HEK293 (cell line): ENCODE results near the gene TEX14.

Experiments
- CTCF ChIA-PET: fragments of 350-600 bp; formaldehyde crosslinking; extraction: SDS; loops from one replicate; lab custom pipeline; 2021; ENCODE audit warnings: antibody characterized with exemption; lab: Yijun Ruan, JAX
- POLR2A ChIA-PET: fragments of 300-600 bp; formaldehyde crosslinking; extraction: SDS; loops from one replicate; lab custom pipeline; 2020; ENCODE audit warnings: antibody characterized with exemption, inconsistent platforms; lab: Yijun Ruan, JAX
- H3K27ac ChIP-seq: fragments of 200-500 bp; sonication (Bioruptor generic); 2 replicates; pipeline ENCODE4 v1.5.1; 2014; ENCODE audit warnings: low read depth, low read length, control low read depth, inconsistent platforms; ENCODE audit errors: extremely low read depth
- H3K36me3 ChIP-seq, 2 experiments: fragments of 200-500 bp in 1 of 2; sonication (Bioruptor generic) in 1 of 2; 1 replicate in 1 of 2; 2 replicates in 1 of 2; pipeline ENCODE4 v1.5.1; 2014 to 2017; ENCODE audit warnings: inconsistent platforms in 2 of 2, low read length in 2 of 2; ENCODE audit not compliant: control insufficient read depth in 2 of 2, insufficient read depth in 1 of 2
- H3K4me1 ChIP-seq: fragments of 200-500 bp; sonication (Bioruptor generic); 2 replicates; pipeline ENCODE4 v1.5.1; 2014; ENCODE audit warnings: mild to moderate bottlenecking, low read length, inconsistent platforms; ENCODE audit not compliant: control insufficient read depth, insufficient read depth
- H3K4me3 ChIP-seq: 2 replicates; pipeline ENCODE4 v1.5.1; 2011; ENCODE audit warnings: low read depth, mild to moderate bottlenecking, control low read depth, low read length, moderate library complexity
- H3K9me3 ChIP-seq: fragments of 200-500 bp; sonication (Bioruptor generic); 2 replicates; pipeline ENCODE4 v1.5.1; 2014; ENCODE audit warnings: low read depth, low read length, inconsistent platforms; ENCODE audit not compliant: control insufficient read depth, insufficient read depth
- KLF16 ChIP-seq: fragments of 450-650 bp; formaldehyde crosslinking; IDR thresholded peaks from 2 replicates; pipeline ENCODE4 v1.5.1; 2017; ENCODE audit warnings: missing biosample characterization, missing genetic modification characterization
- MEIS1 ChIP-seq: sonication (generic); formaldehyde crosslinking; IDR thresholded peaks from 2 replicates; pipeline ENCODE4 v1.8.1; 2022; ENCODE audit warnings: missing genetic modification reagents, mild to moderate bottlenecking, borderline replicate concordance
- ZFHX2 ChIP-seq: fragments of 450-650 bp; formaldehyde crosslinking; conservative IDR thresholded peaks from 2 replicates; pipeline ENCODE4 v1.5.1; 2016; ENCODE audit warnings: missing biosample characterization, missing genetic modification characterization
- ZNF138 ChIP-seq: fragments of 450-650 bp; formaldehyde crosslinking; IDR thresholded peaks from 2 replicates; pipeline ENCODE4 v1.5.1; 2016; ENCODE audit warnings: missing biosample characterization, missing genetic modification characterization, borderline replicate concordance
- ZNF157 ChIP-seq: fragments of 450-650 bp; formaldehyde crosslinking; IDR thresholded peaks from 2 replicates; pipeline ENCODE4 v1.5.1; 2016; ENCODE audit warnings: missing biosample characterization, missing genetic modification characterization
- ZNF214 ChIP-seq: fragments of 450-650 bp; formaldehyde crosslinking; IDR thresholded peaks from 2 replicates; pipeline ENCODE4 v1.5.1; 2017; ENCODE audit warnings: missing biosample characterization, mild to moderate bottlenecking, missing genetic modification characterization, borderline replicate concordance
- ZNF518A ChIP-seq: fragments of 450-650 bp; formaldehyde crosslinking; conservative IDR thresholded peaks from 2 replicates; pipeline ENCODE4 v1.5.1; 2016; ENCODE audit warnings: low read depth, missing biosample characterization, missing genetic modification characterization
- ZNF571 ChIP-seq: fragments of 450-650 bp; formaldehyde crosslinking; IDR thresholded peaks from 2 replicates; pipeline ENCODE4 v1.5.0; 2017; ENCODE audit warnings: missing biosample characterization, missing genetic modification characterization
- ZNF621 ChIP-seq: fragments of 450-650 bp; formaldehyde crosslinking; IDR thresholded peaks from 2 replicates; pipeline ENCODE4 v1.5.1; 2017; ENCODE audit warnings: missing biosample characterization, missing genetic modification characterization
- ZNF677 ChIP-seq: fragments of 450-650 bp; IDR thresholded peaks from 2 replicates; pipeline ENCODE4 v1.5.0; 2018; ENCODE audit warnings: missing biosample characterization, mild to moderate bottlenecking, missing genetic modification characterization, moderate library complexity
- ZSCAN4 ChIP-seq: fragments of 450-650 bp; formaldehyde crosslinking; IDR thresholded peaks from 2 replicates; pipeline ENCODE4 v1.5.1; 2017; ENCODE audit warnings: missing biosample characterization, missing genetic modification characterization
- TF ChIP-seq, protein P1 (sequence below): fragments of 450-650 bp; formaldehyde crosslinking; IDR thresholded peaks from 2 replicates; pipeline ENCODE4 v1.5.1; 2016; ENCODE audit warnings: missing biosample characterization, missing genetic modification characterization
- TF ChIP-seq, protein P2 (sequence below): fragments of 450-650 bp; formaldehyde crosslinking; IDR thresholded peaks from 2 replicates; pipeline ENCODE4 v1.5.1; 2016; ENCODE audit warnings: missing biosample characterization, missing genetic modification characterization
- TF ChIP-seq, protein P3 (sequence below): fragments of 450-650 bp; formaldehyde crosslinking; IDR thresholded peaks from 2 replicates; pipeline ENCODE4 v1.5.1; 2016; ENCODE audit warnings: missing biosample characterization, missing genetic modification characterization

The TEX14 gene

DNA sequence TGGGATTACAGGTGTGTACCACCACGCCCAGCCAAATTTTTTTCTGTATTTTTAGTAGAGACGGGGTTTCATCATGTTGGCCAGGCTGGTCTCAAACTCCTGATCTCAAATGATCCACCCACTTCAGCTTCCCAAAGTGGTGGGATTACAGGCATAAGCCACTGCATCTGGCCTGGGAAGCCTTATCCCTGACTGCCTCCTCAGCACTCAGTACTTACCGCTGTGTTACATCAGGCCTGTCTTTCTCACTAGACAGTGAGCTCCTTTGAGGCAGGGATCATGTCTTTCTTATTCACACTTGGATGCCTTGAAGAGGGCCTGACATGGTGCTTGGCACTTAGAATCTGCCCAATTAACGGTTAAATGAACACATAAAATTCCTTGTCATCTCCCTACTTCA lies 121.1 kb downstream of the TEX14 start:
- ChIA-PET CTCF (interaction anchor here (0.6 to 1.2 kb wide), 5 partner anchors 8 to 575 kb away, joined by 3 to 6 read pairs (median 4); no protein-coding TSS in a partner anchor), POLR2A (no interaction called here)
- H3K36me3 ChIP-seq, result peaks cover 0 to 2% of the 10 kb centered on the region in 2 experiments; a peak in 1 of 3 replicates
- H3K9me3 ChIP-seq, result no peaks in the 10 kb centered on the region
- no peak overlapping the region for H3K4me3 ChIP-seq
- TF ChIP-seq ZNF677, result no peak
- 0 out of 2 replicates have a peak, but pooled peaks have one; percentile 13 for TF ChIP-seq ZFHX2
- TF ChIP-seq ZNF157 (tag by site-specific recombination), result no peak
- no peak for TF ChIP-seq ZSCAN4
- H3K4me1 ChIP-seq, result peaks cover 3% of the 10 kb centered on the region; the same call in 1 of the 2 replicates
- no peak overlapping the region for H3K27ac ChIP-seq

GRCh38 chr17:58569196-58569595 lies 122.6 kb downstream of the TEX14 start:
- no peak overlapping the region for H3K27ac ChIP-seq
- POLR2A ChIA-PET, result no interaction called here
- peaks cover 0 to 2% of the 10 kb centered on the region in 2 experiments; a peak in 1 of 3 replicates for H3K36me3 ChIP-seq
- CTCF ChIA-PET, result interaction anchor here (1.0 to 5.2 kb wide), 2 partner anchors 8 to 10 kb away, joined by 4 to 38 read pairs; no protein-coding TSS in a partner anchor
- TF ChIP-seq ZNF571 (tag by site-specific recombination) (no peak), ZNF518A (tag by site-specific recombination) (no peak), ZNF621 (tag by site-specific recombination) (no peak), MEIS1 (CRISPR knock-in tag) (no peak), ZNF138 (no peak), KLF16 (no peak)
- TF ChIP-seq, protein P1, sequence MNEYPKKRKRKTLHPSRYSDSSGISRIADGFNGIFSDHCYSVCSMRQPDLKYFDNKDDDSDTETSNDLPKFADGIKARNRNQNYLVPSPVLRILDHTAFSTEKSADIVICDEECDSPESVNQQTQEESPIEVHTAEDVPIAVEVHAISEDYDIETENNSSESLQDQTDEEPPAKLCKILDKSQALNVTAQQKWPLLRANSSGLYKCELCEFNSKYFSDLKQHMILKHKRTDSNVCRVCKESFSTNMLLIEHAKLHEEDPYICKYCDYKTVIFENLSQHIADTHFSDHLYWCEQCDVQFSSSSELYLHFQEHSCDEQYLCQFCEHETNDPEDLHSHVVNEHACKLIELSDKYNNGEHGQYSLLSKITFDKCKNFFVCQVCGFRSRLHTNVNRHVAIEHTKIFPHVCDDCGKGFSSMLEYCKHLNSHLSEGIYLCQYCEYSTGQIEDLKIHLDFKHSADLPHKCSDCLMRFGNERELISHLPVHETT, result no peak
- H3K4me3 ChIP-seq, result no peak overlapping the region
- no peaks in the 10 kb centered on the region; the same call in 1 of the 2 replicates for H3K4me1 ChIP-seq
- no peaks in the 10 kb centered on the region for H3K9me3 ChIP-seq

- H3K4me3 ChIP-seq, result no peak overlapping the region
- no peaks in the 10 kb centered on the region for H3K9me3 ChIP-seq
- TF ChIP-seq, protein P2, sequence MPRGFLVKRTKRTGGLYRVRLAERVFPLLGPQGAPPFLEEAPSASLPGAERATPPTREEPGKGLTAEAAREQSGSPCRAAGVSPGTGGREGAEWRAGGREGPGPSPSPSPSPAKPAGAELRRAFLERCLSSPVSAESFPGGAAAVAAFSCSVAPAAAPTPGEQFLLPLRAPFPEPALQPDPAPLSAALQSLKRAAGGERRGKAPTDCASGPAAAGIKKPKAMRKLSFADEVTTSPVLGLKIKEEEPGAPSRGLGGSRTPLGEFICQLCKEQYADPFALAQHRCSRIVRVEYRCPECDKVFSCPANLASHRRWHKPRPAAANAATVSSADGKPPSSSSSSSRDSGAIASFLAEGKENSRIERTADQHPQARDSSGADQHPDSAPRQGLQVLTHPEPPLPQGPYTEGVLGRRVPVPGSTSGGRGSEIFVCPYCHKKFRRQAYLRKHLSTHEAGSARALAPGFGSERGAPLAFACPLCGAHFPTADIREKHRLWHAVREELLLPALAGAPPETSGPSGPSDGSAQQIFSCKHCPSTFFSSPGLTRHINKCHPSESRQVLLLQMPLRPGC (tag by site-specific recombination), result no peak
- TF ChIP-seq ZNF214, result no peak
- TF ChIP-seq, protein P3, sequence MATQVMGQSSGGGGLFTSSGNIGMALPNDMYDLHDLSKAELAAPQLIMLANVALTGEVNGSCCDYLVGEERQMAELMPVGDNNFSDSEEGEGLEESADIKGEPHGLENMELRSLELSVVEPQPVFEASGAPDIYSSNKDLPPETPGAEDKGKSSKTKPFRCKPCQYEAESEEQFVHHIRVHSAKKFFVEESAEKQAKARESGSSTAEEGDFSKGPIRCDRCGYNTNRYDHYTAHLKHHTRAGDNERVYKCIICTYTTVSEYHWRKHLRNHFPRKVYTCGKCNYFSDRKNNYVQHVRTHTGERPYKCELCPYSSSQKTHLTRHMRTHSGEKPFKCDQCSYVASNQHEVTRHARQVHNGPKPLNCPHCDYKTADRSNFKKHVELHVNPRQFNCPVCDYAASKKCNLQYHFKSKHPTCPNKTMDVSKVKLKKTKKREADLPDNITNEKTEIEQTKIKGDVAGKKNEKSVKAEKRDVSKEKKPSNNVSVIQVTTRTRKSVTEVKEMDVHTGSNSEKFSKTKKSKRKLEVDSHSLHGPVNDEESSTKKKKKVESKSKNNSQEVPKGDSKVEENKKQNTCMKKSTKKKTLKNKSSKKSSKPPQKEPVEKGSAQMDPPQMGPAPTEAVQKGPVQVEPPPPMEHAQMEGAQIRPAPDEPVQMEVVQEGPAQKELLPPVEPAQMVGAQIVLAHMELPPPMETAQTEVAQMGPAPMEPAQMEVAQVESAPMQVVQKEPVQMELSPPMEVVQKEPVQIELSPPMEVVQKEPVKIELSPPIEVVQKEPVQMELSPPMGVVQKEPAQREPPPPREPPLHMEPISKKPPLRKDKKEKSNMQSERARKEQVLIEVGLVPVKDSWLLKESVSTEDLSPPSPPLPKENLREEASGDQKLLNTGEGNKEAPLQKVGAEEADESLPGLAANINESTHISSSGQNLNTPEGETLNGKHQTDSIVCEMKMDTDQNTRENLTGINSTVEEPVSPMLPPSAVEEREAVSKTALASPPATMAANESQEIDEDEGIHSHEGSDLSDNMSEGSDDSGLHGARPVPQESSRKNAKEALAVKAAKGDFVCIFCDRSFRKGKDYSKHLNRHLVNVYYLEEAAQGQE (tag by site-specific recombination), result peak; percentile 54; the same call in 1 of the 2 replicates
- ChIA-PET CTCF (interaction anchor here (1.0 to 5.2 kb wide), 2 partner anchors 9 to 11 kb away, joined by 4 to 38 read pairs; no protein-coding TSS in a partner anchor), POLR2A (interaction anchor here (0.7 to 0.9 kb wide), 2 partner anchors 50 to 61 kb away, joined by 3 read pairs; no protein-coding TSS in a partner anchor)
- H3K36me3 ChIP-seq, result peaks cover 0 to 2% of the 10 kb centered on the region in 2 experiments; a peak in 1 of 3 replicates
- H3K27ac ChIP-seq, result no peak overlapping the region
- no peaks in the 10 kb centered on the region; the same call in 1 of the 2 replicates for H3K4me1 ChIP-seq
These were observed 123.6 kb downstream of the TEX14 start for GRCh38 chr17:58568044-58568799.
